Measurements from ENCODE around the gene CREBBP. TPM values are rescaled to one million over a fixed set of nuclear protein-coding genes. Genes with fewer than 3 reads are reported as not detected.
A peak's percentile ranks its signal among the peaks of the same experiment; 100 is the strongest.

CREBBP gene
- total RNA-seq, 1 experiment from 2014 or later: 79.6 TPM

DNA sequence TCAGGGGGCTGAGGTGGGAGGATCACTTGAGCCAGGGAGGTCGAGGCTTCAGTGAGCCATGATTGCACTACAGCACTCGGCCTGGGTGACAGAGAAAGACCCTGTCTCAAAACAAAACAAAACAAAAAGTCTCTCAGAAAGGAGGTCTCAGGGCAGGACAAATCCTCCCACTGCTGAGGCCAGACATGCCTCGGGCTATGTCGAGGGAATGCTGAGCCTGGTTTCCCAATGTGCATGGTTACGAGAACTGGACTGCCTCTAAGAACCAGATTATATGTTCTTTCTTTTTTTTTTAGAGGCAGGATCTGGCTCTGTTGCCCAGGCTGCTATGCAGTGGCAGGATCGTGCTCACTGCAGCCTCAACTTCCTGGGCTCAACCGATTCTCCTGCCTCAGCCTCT is 190.8 kb downstream of the CREBBP start:
- ChIA-PET POLR2A (ENCODE audit: low non-redundant PET) (no interaction called here), CTCF (interaction anchor here (0.5 to 1.6 kb wide), 6 partner anchors 12 to 582 kb away, joined by 3 to 18 read pairs (median 5); no protein-coding TSS in a partner anchor)
- Histone ChIP-seq H3K36me3 (ENCODE audit: insufficient read depth, low read length, poor library complexity, severe bottlenecking) (peaks cover 53% of the 10 kb centered on the region), H3K9me3 (ENCODE audit: low read depth, low read length, poor library complexity, severe bottlenecking) (no peaks in the 10 kb centered on the region), H3K27ac (ENCODE audit: low read depth, low read length, poor library complexity, severe bottlenecking) (peak overlapping the region; percentile 43), H3K27me3 (replicated peaks; ENCODE audit: insufficient read depth, low read depth, low read length, poor library complexity) (no peaks in the 10 kb centered on the region), H3K4me1 (ENCODE audit: insufficient read depth, low read length, poor library complexity, severe bottlenecking) (peaks cover 12% of the 10 kb centered on the region), H3K4me3 (ENCODE audit: low read depth, low read length, poor library complexity, severe bottlenecking) (no peak overlapping the region)
- no peak for TF ChIP-seq EZH2 (IDR thresholded peaks at IDR 0.05; ENCODE audit: borderline replicate concordance, low read depth, low read length, poor library complexity, severe bottlenecking)
- TF ChIP-seq, protein P1, sequence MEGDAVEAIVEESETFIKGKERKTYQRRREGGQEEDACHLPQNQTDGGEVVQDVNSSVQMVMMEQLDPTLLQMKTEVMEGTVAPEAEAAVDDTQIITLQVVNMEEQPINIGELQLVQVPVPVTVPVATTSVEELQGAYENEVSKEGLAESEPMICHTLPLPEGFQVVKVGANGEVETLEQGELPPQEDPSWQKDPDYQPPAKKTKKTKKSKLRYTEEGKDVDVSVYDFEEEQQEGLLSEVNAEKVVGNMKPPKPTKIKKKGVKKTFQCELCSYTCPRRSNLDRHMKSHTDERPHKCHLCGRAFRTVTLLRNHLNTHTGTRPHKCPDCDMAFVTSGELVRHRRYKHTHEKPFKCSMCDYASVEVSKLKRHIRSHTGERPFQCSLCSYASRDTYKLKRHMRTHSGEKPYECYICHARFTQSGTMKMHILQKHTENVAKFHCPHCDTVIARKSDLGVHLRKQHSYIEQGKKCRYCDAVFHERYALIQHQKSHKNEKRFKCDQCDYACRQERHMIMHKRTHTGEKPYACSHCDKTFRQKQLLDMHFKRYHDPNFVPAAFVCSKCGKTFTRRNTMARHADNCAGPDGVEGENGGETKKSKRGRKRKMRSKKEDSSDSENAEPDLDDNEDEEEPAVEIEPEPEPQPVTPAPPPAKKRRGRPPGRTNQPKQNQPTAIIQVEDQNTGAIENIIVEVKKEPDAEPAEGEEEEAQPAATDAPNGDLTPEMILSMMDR (conservative IDR thresholded peaks at IDR 0.05; ENCODE audit: low read depth, low read length): no peak
- BruUV-seq (replicated peaks): no TSS peak
- no peak for DNase-seq (ENCODE audit: low spot score)
- intact Hi-C loops (cut with micrococcal nuclease; ENCODE audit: unreplicated experiment): loop anchor here (10.0 kb wide), 2 partner anchors 185 to 565 kb away; no protein-coding TSS in a partner anchor

DNA sequence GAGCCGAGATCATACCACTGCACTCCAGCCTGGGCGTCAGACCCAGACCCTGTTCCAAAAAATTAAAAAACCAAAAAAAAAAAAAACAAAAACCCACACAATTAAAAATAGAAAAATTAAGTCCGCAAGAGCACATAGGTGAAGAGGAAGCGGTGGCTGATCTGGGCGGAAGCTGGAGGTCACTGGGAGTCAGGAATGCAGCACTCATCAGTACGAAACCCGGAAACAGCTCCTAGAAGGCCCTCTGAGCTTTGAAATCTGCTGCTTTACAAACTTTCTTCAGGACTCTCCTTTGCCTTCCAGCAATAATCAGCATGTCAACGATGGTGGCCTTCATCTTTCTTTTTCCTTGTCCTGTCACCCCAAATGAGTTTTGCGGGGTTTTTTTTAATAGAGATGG is 192.7 kb downstream of the CREBBP start:
- BruUV-seq (replicated peaks): no TSS peak
- no peak for DNase-seq (ENCODE audit: low spot score)
- intact Hi-C loops (cut with micrococcal nuclease; ENCODE audit: unreplicated experiment): no loop called here
- POLR2A ChIA-PET (ENCODE audit: low non-redundant PET): interaction anchor here (0.6 to 0.7 kb wide), 2 partner anchors 45 to 190 kb away, joined by 3 to 9 read pairs; no protein-coding TSS in a partner anchor
- Histone ChIP-seq H3K27me3 (replicated peaks; ENCODE audit: insufficient read depth, low read depth, low read length, poor library complexity) (no peaks in the 10 kb centered on the region), H3K4me1 (ENCODE audit: insufficient read depth, low read length, poor library complexity, severe bottlenecking) (peaks cover 12% of the 10 kb centered on the region), H3K9me3 (ENCODE audit: low read depth, low read length, poor library complexity, severe bottlenecking) (no peaks in the 10 kb centered on the region), H3K27ac (ENCODE audit: low read depth, low read length, poor library complexity, severe bottlenecking) (no peak overlapping the region), H3K4me3 (ENCODE audit: low read depth, low read length, poor library complexity, severe bottlenecking) (no peak overlapping the region), H3K36me3 (ENCODE audit: insufficient read depth, low read length, poor library complexity, severe bottlenecking) (peaks cover 61% of the 10 kb centered on the region)
- CTCF ChIA-PET: no interaction called here
- TF ChIP-seq EZH2 (IDR thresholded peaks at IDR 0.05; ENCODE audit: borderline replicate concordance, low read depth, low read length, poor library complexity, severe bottlenecking): no peak
- TF ChIP-seq, protein P1 (conservative IDR thresholded peaks at IDR 0.05; ENCODE audit: low read depth, low read length): no peak

DNA sequence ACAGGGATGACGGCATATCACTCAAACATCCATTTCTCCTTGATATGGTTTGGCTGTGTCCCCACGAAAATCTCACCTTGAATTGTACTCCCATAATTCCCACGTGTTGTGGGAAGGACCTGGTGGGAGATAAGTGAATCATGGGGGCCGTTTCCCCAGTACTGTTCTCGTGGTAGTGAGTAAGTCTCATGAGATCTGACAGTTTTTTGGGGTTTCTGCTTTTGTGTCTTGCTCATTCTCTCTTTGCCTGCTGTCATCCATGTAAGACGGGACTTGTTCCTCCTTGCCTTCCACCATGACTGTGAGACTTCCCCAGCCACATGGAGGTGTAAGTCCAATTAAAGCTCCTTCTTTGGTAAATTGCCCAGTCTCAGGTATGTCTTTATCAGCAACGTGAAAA is 193.5 kb downstream of the CREBBP start:
- intact Hi-C loops (cut with micrococcal nuclease; ENCODE audit: unreplicated experiment): no loop called here
- H3K4me1 ChIP-seq (ENCODE audit: insufficient read depth, low read length, poor library complexity, severe bottlenecking): peaks cover 12% of the 10 kb centered on the region
- H3K36me3 ChIP-seq (ENCODE audit: insufficient read depth, low read length, poor library complexity, severe bottlenecking): peaks cover 65% of the 10 kb centered on the region
- CTCF ChIA-PET: no interaction called here
- POLR2A ChIA-PET (ENCODE audit: low non-redundant PET): interaction anchor here (0.6 kb wide), 1 partner anchor 44 kb away, joined by 3 read pairs; no protein-coding TSS in a partner anchor
- no peak for DNase-seq (ENCODE audit: low spot score)
- no peaks in the 10 kb centered on the region for H3K9me3 ChIP-seq (ENCODE audit: low read depth, low read length, poor library complexity, severe bottlenecking)
- no TSS peak for BruUV-seq (replicated peaks)
- no peak for TF ChIP-seq EZH2 (IDR thresholded peaks at IDR 0.05; ENCODE audit: borderline replicate concordance, low read depth, low read length, poor library complexity, severe bottlenecking)
- TF ChIP-seq, protein P1 (conservative IDR thresholded peaks at IDR 0.05; ENCODE audit: low read depth, low read length): no peak
- H3K27ac ChIP-seq (ENCODE audit: low read depth, low read length, poor library complexity, severe bottlenecking): no peak overlapping the region
- H3K4me3 ChIP-seq (ENCODE audit: low read depth, low read length, poor library complexity, severe bottlenecking): no peak overlapping the region
- H3K27me3 ChIP-seq (replicated peaks; ENCODE audit: insufficient read depth, low read depth, low read length, poor library complexity): no peaks in the 10 kb centered on the region

All from A673 (cell line).